Pancreas (tissue), 10 donors: ENCODE results near the gene EDIL3. TPM values are rescaled to one million over a fixed set of nuclear protein-coding genes. Genes with fewer than 3 reads are reported as not detected.
"Not testable (repeated sequence)": the region's sequence is repeated elsewhere in the genome, so short reads cannot be mapped to it uniquely, and the experiment has no call there.

Experiments
- ATAC-seq, 4 donors: fragments of 200-7000 bp; cut with Tn5 transposase; one replicate each; pipeline versions ENCODE4 v1.8.0 to v1.9.1; 2020; ENCODE audit warnings: mild to moderate bottlenecking in 4 of 4, moderate library complexity in 4 of 4
- DNase-seq, 6 donors: peaks; one replicate each; pipeline ENCODE4 v3.0.0-alpha.2; 2020
- FAIRE-seq: peaks from 2 replicates; lab custom pipeline; 2012; peaks lifted over from hg19 to GRCh38; lab: Jason Lieb, UNC
- H3K27ac ChIP-seq, 4 donors: fragments of 200-600 bp; sonication (generic); 1 replicate in 3 of 4; 2 replicates in 1 of 4; pipeline versions ENCODE4 v1.5.0 to v1.8.0; 2020
- H3K27me3 ChIP-seq, 4 donors: fragments of 200-600 bp; one replicate each; pipeline ENCODE4 v1.8.0; 2021
- H3K36me3 ChIP-seq, 3 donors: fragments of 200-600 bp; sonication (generic) in 1 of 3; one replicate each; pipeline versions ENCODE4 v1.5.0 to v1.8.0; 2020 to 2021
- H3K4me1 ChIP-seq, 3 donors: fragments of 200-600 bp; one replicate each; pipeline ENCODE4 v1.8.0; 2021
- H3K4me3 ChIP-seq, 4 donors: fragments of 200-600 bp; sonication (generic) in 2 of 4; one replicate each; pipeline versions ENCODE4 v1.5.0 to v1.8.0; 2020 to 2021
- H3K9me3 ChIP-seq, 4 donors: fragments of 200-600 bp; one replicate each; pipeline ENCODE4 v1.8.0; 2021
- CTCF ChIP-seq, 4 donors: fragments of 200-600 bp; sonication (generic) in 3 of 4; IDR thresholded peaks; one replicate each; pipeline versions ENCODE4 v1.5.0 to v1.8.0; 2021; ENCODE audit warnings: antibody characterized with exemption in 4 of 4
- WGBS, 2 donors: extraction: QIAGEN DNeasy Blood & Tissue Kit; methylation state at CpG; one replicate each; pipeline ENCODE4 v1.1.7; 2013; 5-methylcytosine and 5-hydroxymethylcytosine counted together
- intact Hi-C, 3 donors: fragments of 100-400 bp; cut with DNase I; formaldehyde crosslinking; loops; one replicate each; pipeline versions ENCODE4 v1.11.1 to v1.14.2; 2022
- polyA plus RNA-seq, 2 donors: library from polyadenylated mRNA; stranded (reverse); fragments of 200-250 nt; gene quantifications; one replicate each; pipeline ENCODE4 v1.2.3, GENCODE V29; 2013
- total RNA-seq, 6 donors: library from RNA; stranded (reverse); fragmentation: NEBNext Ultra II Directional in 4 of 6; extraction: Animal tissue kit (Norgen Biotek cat#: 25700) in 4 of 6; gene quantifications; one replicate each; pipeline versions ENCODE4 v1.2.1 to v1.2.4, GENCODE V29; 2021 to 2023
- donor health status: healthy with polysubstance abuse.
- donor health status: DM: no; HTN: no; CAD: no; lungs with moderate emphysema.
- donor health status: DM: no; HTN: no; CAD: no.
- donor health status: control.
- donor health status: control.
- donor health status: Bipolar disorder and iron deficiency.
- donor health status: DM: yes; HTN: yes; CAD: no.
- donor health status: DM: no; HTN: no; CAD: no.
- donor health status: DM: no; HTN: no; CAD: no.
- donor health status: DM: yes; HTN: yes; CAD: no.

Gene EDIL3
- total and polyA plus RNA-seq, 8 donors: 0.63 to 9.7 (median 1.7) TPM

GRCh38 chr5:84304599-84304998, 80.1 kb downstream of the EDIL3 start:
- Histone ChIP-seq H3K27me3 (no peaks in the 10 kb centered on the region), H3K36me3 (no peaks in the 10 kb centered on the region), H3K9me3 (no peaks in the 10 kb centered on the region), H3K4me3 (no peak overlapping the region), H3K4me1 (peaks cover 0 to 10% (median 4%) of the 10 kb centered on the region in 3 donors), H3K27ac (no peak overlapping the region)
- no peak for TF ChIP-seq CTCF (IDR thresholded peaks at IDR 0.05)
- intact Hi-C loops: no loop called here
- no peak for ATAC-seq
- DNase-seq: no peak
- FAIRE-seq: no peak

DNA sequence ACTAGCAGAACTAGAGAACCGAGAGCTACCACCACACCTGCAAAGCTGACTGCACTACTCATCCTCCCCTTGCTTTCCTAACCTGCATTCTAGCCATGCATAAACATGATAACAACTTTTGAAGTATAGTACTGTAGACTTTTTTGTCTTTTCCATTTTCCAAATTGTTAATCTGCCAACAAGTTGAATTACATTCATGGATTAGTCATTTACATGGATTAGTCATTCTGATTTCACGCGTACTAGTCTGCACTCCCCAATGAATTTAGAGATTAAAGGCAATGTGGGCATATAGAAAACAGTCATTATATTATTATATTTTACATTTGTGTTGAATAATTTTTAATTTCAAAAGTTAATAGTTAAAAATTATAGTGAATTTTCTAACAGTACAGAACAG, 81.4 kb downstream of the EDIL3 start:
- FAIRE-seq: no peak
- Histone ChIP-seq H3K4me3 (no peak overlapping the region), H3K4me1 (peaks cover 0 to 10% (median 4%) of the 10 kb centered on the region in 3 donors), H3K27ac (no peak overlapping the region), H3K9me3 (no peaks in the 10 kb centered on the region), H3K36me3 (no peaks in the 10 kb centered on the region), H3K27me3 (no peaks in the 10 kb centered on the region)
- WGBS, 2 donors: 79 to 89% methylated on average over 3 of the region's 3 CpGs
- intact Hi-C loops: no loop called here
- TF ChIP-seq CTCF (IDR thresholded peaks at IDR 0.05): no peak
- no peak for ATAC-seq
- no peak for DNase-seq

DNA sequence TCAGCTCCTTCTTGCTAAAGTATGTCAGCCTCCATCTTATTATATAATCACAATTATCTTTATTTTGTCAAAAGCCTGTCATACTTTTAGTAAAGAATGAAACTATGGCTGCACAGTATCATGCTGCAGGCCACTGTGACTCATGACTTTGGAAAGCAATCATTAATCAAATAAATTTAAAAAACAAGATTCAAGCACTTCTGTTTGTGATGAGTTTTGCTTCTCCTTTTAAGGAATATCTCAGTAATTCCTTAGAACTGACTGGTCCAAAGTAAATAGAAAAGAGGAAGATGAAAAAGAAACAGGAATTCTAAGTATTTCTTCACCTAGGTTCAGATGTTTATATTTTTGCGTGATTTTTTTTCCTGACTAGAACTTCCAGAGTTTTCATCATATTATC, 83.1 kb downstream of the EDIL3 start:
- no peaks in the 10 kb centered on the region for H3K36me3 ChIP-seq
- 60 to 62% methylated on average over 1 of the region's 1 CpG for WGBS, 2 donors
- no peak for TF ChIP-seq CTCF (IDR thresholded peaks at IDR 0.05)
- H3K9me3 ChIP-seq: no peaks in the 10 kb centered on the region
- DNase-seq (no peak), FAIRE-seq (no peak), ATAC-seq (no peak)
- intact Hi-C loops: no loop called here
- no peaks in the 10 kb centered on the region for H3K27me3 ChIP-seq
- H3K4me3 ChIP-seq: no peak overlapping the region
- H3K27ac ChIP-seq: no peak overlapping the region
- H3K4me1 ChIP-seq: peaks cover 0 to 10% (median 4%) of the 10 kb centered on the region in 3 donors

GRCh38 chr5:84299959-84300358, 84.7 kb downstream of the EDIL3 start:
- DNase-seq: no peak
- H3K4me3 ChIP-seq: no peak overlapping the region
- H3K9me3 ChIP-seq: no peaks in the 10 kb centered on the region
- H3K4me1 ChIP-seq: peaks cover 0 to 8% (median 4%) of the 10 kb centered on the region in 3 donors
- H3K36me3 ChIP-seq: no peaks in the 10 kb centered on the region
- intact Hi-C loops: no loop called here
- no peak for TF ChIP-seq CTCF (IDR thresholded peaks at IDR 0.05)
- no peak for ATAC-seq
- no peak overlapping the region for H3K27ac ChIP-seq
- H3K27me3 ChIP-seq: peaks cover 0 to 8% (median 0%) of the 10 kb centered on the region in 4 donors
- no peak for FAIRE-seq
- WGBS, 2 donors: 20 to 38% methylated on average over 1 of the region's 1 CpG

DNA sequence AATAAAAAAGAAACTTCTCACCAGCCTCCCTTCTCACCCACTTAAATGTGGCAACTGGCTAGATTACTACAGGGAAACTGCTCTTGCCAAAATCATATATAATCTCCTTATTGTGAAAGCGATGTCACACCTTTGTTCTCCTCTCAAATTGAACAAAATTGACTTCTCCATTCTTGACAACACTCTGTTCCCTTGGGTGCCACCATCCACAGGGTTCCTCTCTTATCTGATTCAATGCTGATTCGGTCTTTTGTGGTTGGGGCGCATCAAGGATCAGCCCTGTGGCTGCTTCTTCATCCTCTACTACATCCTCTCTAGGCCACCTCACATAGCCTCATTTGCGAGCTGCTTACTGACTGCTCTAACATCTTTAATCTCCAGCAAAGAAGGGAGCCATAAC, 86.1 kb downstream of the EDIL3 start:
- intact Hi-C loops: no loop called here
- FAIRE-seq: no peak
- no peak overlapping the region for H3K27ac ChIP-seq

GRCh38 chr5:84297641-84298040, 87.0 kb downstream of the EDIL3 start:
- H3K4me1 ChIP-seq, H3K27ac ChIP-seq, H3K36me3 ChIP-seq, H3K4me3 ChIP-seq, FAIRE-seq, ATAC-seq, DNase-seq, H3K9me3 ChIP-seq, intact Hi-C loops, H3K27me3 ChIP-seq: not testable (repeated sequence)
- 42 to 62% methylated on average over 4 of the region's 4 CpGs for WGBS, 2 donors

More for the DNA sequence above, 86.1 kb downstream of the EDIL3 start:
- ATAC-seq (no peak), DNase-seq (no peak)
- Histone ChIP-seq H3K36me3 (no peaks in the 10 kb centered on the region), H3K9me3 (no peaks in the 10 kb centered on the region), H3K4me3 (no peak overlapping the region), H3K27me3 (peaks cover 0 to 8% (median 0%) of the 10 kb centered on the region in 4 donors), H3K4me1 (no peaks in the 10 kb centered on the region)
- WGBS, 2 donors: 79 to 87% methylated on average over 4 of the region's 4 CpGs
- TF ChIP-seq CTCF (IDR thresholded peaks at IDR 0.05): no peak
